DMS114 treated with DMSO at 0.1 percent for 48 hours (cell line): ENCODE results near the gene HKDC1.
"Not testable (repeated sequence)": the region's sequence is repeated elsewhere in the genome, so short reads cannot be mapped to it uniquely, and the experiment has no call there.

Experiments used
- DNase-seq: peaks from one replicate; lab custom pipeline; 2025; ENCODE audit not compliant: unreplicated experiment; lab: John Stamatoyannopoulos, UW

HKDC1 gene

GRCh38 chr10:69220041-69220451, at the start of gene HKDC1:
Gene HKDC1 (plus strand): TSS chr10:69220332. CDS start chr10:69220436, 104 bp downstream.
- DNase-seq = no peak

- no peak for DNase-seq
Observed at GRCh38 chr10:69172241-69172982, 47.7 kb upstream of the HKDC1 start.

GRCh38 chr10:69175326-69175725, 44.8 kb upstream of the HKDC1 start:
- DNase-seq = not testable (repeated sequence)

DNA sequence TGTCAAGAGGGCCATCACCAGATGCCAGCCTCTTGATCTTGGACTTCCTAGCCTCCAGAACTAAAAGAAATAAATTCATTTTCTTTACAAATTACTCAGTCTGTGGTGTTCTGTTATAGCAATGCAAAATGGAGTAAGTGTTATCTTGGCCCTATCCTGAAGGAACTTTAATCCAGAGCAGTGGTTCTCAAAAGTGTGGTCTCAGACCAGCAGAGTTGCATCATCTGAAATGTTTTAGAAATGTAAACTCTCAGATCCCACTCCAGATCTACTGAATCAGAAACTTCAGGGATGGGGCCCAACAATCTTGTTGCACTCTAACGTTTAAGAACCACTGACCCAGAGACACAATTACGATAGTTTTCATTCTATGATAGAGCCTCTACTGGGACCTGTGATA, 43.3 kb upstream of the HKDC1 start:
- no peak for DNase-seq

DNA sequence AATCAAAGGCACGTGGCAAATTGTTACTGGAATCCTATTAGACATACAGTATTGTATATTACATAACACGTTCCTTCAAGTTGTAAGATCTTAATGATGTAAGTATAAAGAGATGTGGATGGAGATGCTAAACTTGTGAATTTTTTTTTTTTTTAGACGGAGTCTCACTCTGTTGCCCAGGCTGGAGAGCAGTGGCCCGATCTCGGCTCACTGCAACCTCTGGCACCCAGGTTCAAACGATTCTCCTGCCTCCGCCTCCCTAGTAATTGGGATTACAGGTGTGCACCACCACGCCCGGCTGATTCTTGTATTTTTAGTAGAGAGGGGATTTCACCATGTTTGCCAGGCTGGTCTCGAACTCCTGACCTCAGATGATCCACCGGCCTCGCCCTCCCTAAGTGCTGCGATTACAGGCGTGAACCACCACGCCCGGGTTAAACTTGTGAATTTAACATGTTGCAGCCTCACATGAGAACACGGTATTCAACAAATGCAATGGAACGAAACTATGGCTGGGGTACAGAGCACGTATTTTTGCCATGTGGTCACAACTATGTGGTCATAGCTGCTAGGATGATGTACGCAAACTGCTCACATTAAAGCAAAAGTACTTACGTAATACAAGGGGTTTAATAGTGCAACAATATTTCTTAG, 40.9 kb upstream of the HKDC1 start:
- peak; percentile 91 for DNase-seq

DNA sequence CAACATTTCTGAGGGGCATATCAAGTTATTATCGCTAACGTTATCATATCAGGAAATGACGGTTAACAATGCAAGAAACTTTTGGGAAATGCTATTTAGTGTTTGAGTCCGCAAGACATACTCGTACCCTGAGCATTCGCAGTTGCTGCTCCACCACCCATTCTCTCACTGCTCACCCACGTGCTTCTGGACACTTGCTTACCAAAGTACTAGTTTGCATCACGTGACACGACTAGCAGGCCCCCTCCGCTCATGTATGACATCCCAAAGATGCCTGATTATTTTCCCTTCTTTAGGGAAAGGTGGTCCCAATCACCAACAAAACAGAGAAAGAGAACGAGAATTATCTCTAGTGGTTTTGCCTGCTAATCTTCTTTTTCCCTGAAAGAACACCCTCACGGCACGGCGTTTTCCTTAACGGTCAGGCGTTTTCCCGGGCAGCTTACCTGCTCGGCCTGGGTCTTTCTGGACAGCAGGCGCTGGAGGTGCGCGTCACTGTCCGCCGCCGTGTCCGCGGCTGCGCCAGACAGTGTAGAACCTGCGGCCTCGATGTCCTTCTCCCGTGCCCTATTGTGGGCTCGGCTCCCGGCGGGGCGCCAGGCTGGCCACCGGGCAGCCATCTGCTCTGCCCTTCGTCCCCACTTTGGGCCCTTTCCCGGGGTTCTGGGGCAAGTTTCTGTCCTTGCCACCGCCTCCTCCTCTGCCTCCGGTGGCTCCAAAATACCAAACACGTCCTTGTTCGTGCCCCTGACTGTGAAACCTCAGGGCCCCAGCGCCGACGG, 40.2 kb upstream of the HKDC1 start, which contains the start of gene SUPV3L1:
SUPV3L1 (plus strand) TSS at position 492 of the 782 bp plus-strand sequence; CDS start at position 550, 58 bp downstream.
- DNase-seq = peak; percentile 98

DNA sequence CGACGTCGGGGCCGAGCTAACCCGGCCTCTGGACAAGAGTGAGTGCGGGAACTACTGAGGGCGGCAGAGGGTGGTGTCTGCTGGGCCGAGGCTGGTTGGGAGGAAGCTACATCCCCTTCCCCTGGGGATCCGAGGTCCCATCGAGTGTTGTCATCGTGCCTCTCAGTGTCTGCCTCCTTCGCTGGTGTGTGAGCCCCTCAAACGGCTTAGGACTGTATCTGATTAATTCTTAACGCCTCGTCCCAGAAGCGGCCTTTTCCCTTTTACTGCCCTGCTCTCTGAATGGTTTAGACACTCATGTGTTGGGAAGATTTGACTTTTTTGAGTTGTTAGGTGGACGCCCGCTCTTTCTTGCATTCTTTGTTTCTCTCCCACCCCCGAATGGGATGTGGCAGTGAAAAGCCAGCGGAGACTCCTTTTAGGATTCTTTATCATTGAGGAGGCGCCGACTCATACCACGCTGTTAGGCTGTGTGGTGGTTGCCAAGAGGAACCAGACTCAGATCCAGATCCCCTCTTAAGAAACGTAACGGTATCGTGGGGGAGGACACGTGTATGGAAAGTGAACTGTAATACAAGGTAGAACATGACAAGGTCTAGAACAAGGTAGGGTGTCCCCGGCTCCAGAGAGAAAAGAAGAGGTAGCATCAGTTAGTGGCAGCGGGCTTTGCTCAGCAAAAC, 39.5 kb upstream of the HKDC1 start:
- DNase-seq = no peak

- DNase-seq = no peak
Observed at GRCh38 chr10:69181433-69181832, 38.7 kb upstream of the HKDC1 start.

GRCh38 chr10:69182005-69182404, 38.1 kb upstream of the HKDC1 start:
- DNase-seq = no peak

GRCh38 chr10:69186524-69186923, 33.6 kb upstream of the HKDC1 start:
- DNase-seq = no peak

GRCh38 chr10:69201045-69201444, 19.1 kb upstream of the HKDC1 start:
- DNase-seq = no peak

GRCh38 chr10:69202332-69202731, 17.8 kb upstream of the HKDC1 start:
- DNase-seq = no peak

DNA sequence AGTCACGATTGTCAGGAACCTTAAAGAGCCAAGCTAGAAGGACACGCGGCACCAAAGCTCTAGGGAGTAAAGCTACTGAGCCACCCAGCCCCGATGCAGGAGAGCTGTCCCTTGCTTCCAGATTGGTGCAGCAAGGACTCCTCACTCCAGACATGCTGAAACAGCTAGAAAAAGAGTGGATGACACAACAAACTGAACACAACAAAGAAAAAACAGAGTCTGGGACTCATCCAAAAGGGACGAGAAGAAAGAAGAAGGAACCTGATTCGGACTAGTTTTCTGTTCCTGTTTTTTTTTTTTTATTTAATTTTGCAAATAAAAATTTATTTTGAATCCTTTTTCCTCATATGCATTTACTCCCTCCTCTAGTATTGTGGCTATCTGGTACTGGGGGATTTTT, 11.4 kb upstream of the HKDC1 start:
- no peak for DNase-seq

DNA sequence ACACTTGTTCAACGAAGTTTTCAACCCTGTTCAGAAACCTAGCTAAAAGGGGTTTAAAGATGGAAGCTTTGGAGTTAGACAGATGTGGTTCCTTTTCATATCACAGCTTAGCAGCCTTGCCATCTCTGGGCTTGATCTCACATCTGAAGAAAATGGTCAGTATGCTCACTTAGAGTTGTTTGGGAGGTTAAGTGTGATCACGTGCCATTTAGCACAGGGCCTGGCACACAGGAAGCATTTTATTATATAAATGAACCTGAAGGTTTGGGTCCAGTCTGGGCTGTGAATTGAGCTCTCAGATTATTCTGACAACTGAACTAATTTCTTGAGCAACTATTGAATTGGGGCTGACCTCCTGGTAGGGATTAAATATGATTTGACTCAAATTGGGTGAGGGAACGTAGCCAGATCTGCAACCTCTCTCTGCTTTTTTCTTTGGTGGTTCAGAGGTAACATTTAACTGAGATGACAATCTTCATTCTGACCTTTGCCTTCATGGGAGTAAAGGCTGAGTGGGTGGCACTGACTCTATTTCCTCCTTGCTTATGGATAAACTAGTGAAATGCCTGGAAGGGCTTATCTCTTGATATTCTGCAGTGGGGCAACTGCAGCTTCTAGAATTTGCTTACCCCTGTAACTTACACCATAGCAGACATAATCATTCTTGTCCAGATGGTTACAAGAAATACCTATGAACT, 10.2 kb upstream of the HKDC1 start:
- DNase-seq = no peak

GRCh38 chr10:69211104-69211503, 9.0 kb upstream of the HKDC1 start:
- no peak for DNase-seq

DNA sequence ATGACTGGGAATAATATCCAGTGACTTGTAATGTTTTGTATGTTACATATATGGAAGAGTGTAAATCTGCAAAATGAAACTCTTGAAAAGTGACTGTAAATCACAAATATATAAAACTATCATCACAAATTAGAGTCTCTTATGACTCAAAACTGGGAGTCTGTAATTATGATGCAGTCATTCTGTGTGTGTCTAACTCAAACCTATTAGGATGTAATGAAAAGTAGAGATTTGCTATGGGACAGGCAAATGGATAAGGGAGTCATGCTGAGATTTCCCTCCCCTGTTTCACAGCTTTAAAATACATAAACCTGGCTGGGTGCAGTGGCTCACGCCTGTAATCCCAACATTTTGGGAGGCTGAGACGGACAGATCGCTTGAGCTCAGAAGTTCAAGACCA, 8.6 kb upstream of the HKDC1 start:
- no peak for DNase-seq

- no peak for DNase-seq
Observed at GRCh38 chr10:69213591-69214311, 6.4 kb upstream of the HKDC1 start.

DNA sequence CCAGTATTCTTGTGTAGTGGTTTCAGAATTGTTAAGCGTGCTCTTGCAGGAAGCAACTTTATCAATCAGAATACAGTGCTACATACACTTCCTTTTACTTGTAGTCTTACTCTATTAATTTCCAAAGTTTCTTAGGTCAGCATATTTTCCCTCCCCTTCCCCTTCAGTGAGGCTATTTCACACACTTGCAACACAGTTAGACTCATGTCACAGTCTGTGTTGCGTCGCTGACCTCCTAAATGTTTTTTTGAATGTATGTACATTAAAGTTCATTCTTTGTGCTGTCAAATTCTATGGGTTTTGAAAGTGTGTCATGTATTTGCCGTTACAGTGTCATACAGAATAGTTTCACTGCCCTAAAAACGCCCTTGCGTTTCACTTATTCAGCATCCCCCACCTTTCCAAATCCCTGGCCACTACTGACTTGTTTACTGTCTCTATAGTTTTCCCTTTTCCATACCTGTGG, 5.4 kb upstream of the HKDC1 start:
- no peak for DNase-seq

- no peak for DNase-seq
Observed at GRCh38 chr10:69215405-69216171, 4.5 kb upstream of the HKDC1 start.
